GM10266 (cell line): ENCODE measurements around the gene TF.
"Not testable (repeated sequence)": the region's sequence is repeated elsewhere in the genome, so short reads cannot be mapped to it uniquely, and the experiment has no call there.

Source experiments
- DNase-seq: peaks from one replicate; pipeline ENCODE4 v3.0.0; 2012; ENCODE audit errors: extremely low spot score
- TF ChIP-seq, protein P1 (sequence below): IDR thresholded peaks from 2 replicates; pipeline ENCODE4 v1.5.1; 2012; ENCODE audit warnings: mild to moderate bottlenecking, low read depth; ENCODE audit not compliant: control insufficient read depth, insufficient read depth; ENCODE audit errors: missing control alignments

The TF gene

DNA sequence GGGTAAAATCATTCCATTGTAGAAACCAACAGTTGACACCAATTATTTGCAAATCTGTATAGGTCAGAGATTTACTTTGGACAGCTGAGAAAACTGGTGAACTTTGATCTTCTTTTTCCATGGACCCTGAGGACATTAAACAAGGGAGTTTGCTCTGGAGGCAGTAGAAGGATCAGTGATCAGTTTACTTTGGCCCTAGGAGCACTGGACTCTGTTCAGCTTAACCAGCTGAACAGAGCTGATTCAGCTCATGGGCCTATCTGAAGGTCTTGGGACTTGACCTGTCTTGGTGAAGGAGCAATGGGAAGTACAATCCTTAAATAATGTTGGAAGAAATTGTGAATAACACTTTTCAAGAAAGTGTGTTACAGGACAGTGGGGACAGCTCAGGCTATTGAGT is 15.2 kb upstream of the TF start:
- TF ChIP-seq, protein P1, sequence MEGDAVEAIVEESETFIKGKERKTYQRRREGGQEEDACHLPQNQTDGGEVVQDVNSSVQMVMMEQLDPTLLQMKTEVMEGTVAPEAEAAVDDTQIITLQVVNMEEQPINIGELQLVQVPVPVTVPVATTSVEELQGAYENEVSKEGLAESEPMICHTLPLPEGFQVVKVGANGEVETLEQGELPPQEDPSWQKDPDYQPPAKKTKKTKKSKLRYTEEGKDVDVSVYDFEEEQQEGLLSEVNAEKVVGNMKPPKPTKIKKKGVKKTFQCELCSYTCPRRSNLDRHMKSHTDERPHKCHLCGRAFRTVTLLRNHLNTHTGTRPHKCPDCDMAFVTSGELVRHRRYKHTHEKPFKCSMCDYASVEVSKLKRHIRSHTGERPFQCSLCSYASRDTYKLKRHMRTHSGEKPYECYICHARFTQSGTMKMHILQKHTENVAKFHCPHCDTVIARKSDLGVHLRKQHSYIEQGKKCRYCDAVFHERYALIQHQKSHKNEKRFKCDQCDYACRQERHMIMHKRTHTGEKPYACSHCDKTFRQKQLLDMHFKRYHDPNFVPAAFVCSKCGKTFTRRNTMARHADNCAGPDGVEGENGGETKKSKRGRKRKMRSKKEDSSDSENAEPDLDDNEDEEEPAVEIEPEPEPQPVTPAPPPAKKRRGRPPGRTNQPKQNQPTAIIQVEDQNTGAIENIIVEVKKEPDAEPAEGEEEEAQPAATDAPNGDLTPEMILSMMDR: no peak
- no peak for DNase-seq

DNA sequence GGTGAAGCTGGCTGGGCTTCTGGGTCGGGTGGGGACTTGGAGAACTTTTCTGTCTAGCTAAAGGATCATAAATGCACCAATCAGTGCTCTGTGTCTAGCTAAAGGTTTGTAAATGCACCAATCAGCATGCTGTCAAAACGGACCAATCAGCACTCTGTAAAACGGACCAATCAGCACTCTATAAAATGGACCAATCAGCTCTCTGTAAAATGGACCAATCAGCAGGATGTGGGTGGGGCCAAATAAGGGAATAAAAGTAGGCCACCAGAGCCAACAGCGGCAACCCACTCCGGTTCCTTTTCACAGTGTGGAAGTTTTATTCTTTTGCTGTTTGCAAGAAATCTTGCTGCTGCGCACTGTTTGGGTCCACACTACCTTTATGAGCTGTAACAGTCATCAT is 14.0 kb upstream of the TF start:
- DNase-seq: not testable (repeated sequence)

DNA sequence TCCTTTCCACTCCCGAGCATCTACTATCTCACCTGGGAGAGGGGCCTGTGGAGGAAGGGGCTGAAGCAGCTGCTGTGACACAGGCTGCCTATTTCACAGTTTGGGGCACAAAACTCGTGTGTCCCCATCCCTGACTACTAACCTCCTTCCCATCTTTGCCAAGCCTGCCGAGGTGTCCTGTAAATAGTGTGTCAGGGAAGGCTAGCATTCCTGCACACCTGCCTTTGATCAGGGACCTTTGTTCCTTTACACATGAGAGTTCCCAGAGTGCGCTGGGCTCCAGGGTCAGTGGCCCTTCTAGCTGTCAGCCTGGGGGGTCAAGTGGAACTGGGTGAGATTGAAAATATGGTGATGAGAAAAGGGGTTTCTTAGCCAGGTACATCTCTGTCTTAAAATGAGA is 13.0 kb upstream of the TF start:
- DNase-seq: no peak
- TF ChIP-seq, protein P1: no peak

DNA sequence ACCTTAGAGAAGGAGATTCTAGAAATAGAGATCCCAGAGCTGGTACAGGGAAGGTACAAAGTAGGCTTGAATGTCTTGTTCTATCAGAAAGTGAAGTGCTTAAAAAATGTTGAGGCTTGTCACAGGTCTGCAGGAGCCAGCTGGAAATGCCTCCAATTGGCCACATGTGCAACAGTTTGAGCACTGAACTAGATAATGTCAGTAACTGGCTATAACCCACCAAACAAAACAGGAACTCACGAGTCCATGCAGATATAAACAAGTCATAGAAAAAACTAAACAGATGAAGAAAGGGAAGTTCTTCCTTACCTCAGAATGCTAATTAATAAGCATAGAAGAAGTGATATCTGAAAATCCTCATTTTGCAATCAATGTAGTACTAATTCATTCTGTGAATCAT is 11.9 kb upstream of the TF start:
- no peak for DNase-seq
- TF ChIP-seq, protein P1: no peak

DNA sequence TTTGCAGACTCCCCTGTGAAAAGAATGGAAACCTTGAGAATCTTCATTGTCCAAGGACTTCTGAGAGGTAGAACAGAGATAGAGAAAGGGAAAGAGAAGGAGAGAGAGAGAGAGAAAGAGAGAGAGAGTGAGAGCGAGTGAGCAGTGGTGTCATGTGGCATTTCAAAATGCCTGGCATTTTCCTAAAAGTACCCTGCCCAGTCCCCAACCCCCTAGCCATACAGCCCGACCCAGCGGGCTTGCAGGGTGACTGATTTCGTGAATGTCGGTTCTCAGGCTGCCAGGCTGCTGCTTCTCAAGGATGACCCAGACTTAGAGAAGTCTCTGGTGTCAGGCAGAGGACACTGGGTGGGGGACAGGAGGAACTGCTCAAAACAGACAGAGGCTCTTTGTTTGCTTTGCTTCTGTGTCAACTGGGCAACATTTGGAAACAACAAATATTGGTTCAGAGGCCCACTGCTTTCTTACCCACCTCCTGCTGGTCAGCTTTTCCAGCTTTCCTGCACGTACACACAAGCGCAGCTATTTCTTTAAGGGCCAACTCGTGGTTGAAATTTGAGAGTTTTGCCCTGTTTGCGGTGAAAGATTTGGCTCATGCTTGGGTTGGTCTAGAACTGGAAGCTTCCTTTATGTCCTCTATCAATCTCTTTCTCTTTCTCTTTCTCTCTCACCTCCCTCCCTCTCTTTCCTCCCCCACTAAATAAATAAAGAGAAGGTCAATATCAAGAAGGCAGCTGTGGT is 3.7 kb upstream of the TF start:
- TF ChIP-seq, protein P1: no peak
- peak; percentile 14 for DNase-seq

DNA sequence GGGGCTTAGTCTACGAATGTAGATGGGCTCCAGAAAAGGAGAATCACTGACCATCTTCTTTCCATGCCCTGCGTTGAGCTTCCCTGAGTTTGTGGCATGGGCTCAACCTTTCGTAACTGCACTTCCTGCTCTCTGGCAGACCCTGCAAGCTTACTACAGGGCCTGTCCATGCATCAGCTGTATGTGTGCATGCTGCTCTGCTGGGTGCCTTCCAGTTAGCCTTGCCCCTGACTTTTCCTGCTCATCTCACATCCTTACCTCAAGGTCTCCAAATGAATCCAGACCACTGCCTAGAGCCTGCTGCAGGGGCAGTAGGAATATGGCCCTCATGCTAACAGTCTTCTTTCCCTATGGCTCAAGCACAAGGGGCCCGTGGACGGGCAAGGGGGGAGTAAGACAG is 2.0 kb upstream of the TF start:
- TF ChIP-seq, protein P1: no peak
- DNase-seq: no peak

DNA sequence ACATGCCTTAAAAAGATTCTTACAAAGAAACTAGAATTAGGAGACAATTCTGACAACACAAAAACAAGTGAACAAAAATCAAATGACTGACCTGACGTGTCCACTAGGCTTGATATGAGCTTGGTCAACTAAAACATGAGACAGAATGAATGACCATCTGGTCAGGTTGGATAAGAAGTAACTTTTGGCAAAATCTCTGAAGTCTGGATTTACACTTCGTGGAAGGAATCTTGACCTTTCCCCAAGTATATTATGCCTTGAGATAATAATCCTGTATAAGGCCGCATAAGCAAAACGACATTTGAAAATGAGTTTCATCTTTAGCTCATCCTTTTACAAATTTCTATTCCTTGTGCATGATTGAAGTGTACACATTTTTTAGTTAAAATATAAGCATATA is 1.1 kb upstream of the TF start:
- TF ChIP-seq, protein P1: no peak
- no peak for DNase-seq

DNA sequence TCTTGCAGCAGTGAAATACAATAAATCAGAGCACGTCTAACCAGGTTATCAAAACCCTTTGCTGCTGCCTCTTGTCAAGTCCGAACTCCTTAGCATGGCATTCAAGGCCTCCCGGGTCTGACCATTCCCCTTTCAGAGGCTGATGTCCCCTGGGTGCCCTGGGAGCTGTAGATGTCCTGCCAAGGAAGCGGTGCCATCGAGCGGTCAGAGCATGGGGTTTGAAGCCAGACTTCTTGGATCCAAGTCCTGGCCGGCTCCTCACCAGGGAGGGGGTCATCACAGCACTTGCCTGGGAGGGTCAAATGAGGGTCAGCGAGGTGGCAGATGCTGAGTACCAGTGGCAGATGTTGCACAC is 496 bp downstream of the TF start:
- TF ChIP-seq, protein P1: no peak
- DNase-seq: no peak
